Memory B cell (primary cell): ENCODE data around the gene CAPG.
A peak's percentile ranks its signal among the peaks of the same experiment; 100 is the strongest.

Source experiments
- ATAC-seq: fragments of 150-1000 bp; cut with Tn5 transposase; 2 replicates; pipeline ENCODE4 v1.10.0; 2021; ENCODE audit warnings: low read depth, mild to moderate bottlenecking, moderate library complexity
- DNase-seq, 2 donors: peaks; one replicate each; pipeline ENCODE4 v3.0.0; 2022; ENCODE audit warnings: low spot score in 2 of 2
- H3K27ac Mint-ChIP-seq: one replicate; pipeline ENCODE4 v1.8.0; 2022; ENCODE audit warnings: mild to moderate bottlenecking, moderate library complexity, mixed read lengths
- H3K27me3 Mint-ChIP-seq: one replicate; pipeline ENCODE4 v1.8.0; 2022; ENCODE audit warnings: mixed read lengths
- H3K36me3 Mint-ChIP-seq: one replicate; pipeline ENCODE4 v1.8.0; 2022; ENCODE audit warnings: mild to moderate bottlenecking, mixed read lengths
- H3K4me1 Mint-ChIP-seq: one replicate; pipeline ENCODE4 v1.8.0; 2022; ENCODE audit warnings: mixed read lengths
- H3K4me3 Mint-ChIP-seq: one replicate; pipeline ENCODE4 v1.8.0; 2022; ENCODE audit warnings: mild to moderate bottlenecking, moderate library complexity, mixed read lengths
- H3K9me3 Mint-ChIP-seq: one replicate; pipeline ENCODE4 v1.8.0; 2022; ENCODE audit warnings: mixed read lengths

The CAPG gene

GRCh38 chr2:85355521-85355920, 54.6 kb downstream of the CAPG start:
- Mint-ChIP-seq H3K4me3 (peak overlapping the region; percentile 96), H3K36me3 (peaks cover 19% of the 10 kb centered on the region), H3K9me3 (no peaks in the 10 kb centered on the region), H3K27me3 (no peaks in the 10 kb centered on the region), H3K27ac (peak overlapping the region; percentile 95), H3K4me1 (peaks cover 25% of the 10 kb centered on the region)
- no peak for ATAC-seq
- no peak for DNase-seq

GRCh38 chr2:85355073-85355410, 55.1 kb downstream of the CAPG start:
- DNase-seq (no peak), ATAC-seq (peak; percentile 5)
- Mint-ChIP-seq H3K4me3 (peak overlapping the region; percentile 96), H3K4me1 (peaks cover 25% of the 10 kb centered on the region), H3K27ac (peak overlapping the region; percentile 95), H3K9me3 (no peaks in the 10 kb centered on the region), H3K36me3 (peaks cover 23% of the 10 kb centered on the region), H3K27me3 (no peaks in the 10 kb centered on the region)

GRCh38 chr2:85354286-85355072, 55.7 kb downstream of the CAPG start, which contains the start of the genes ELMOD3 and RETSAT:
Gene ELMOD3 (plus strand): TSS chr2:85354769. CDS start chr2:85357199, 2,430 bp downstream.
Gene RETSAT (minus strand): TSS chr2:85354528. CDS start chr2:85354507, 21 bp downstream.
- H3K36me3 Mint-ChIP-seq: peaks cover 24% of the 10 kb centered on the region

GRCh38 chr2:85353876-85354285, 56.3 kb downstream of the CAPG start:
- H3K27ac Mint-ChIP-seq: peak overlapping the region; percentile 95
- H3K36me3 Mint-ChIP-seq: peaks cover 28% of the 10 kb centered on the region
- H3K27me3 Mint-ChIP-seq: no peaks in the 10 kb centered on the region
- H3K4me3 Mint-ChIP-seq: peak overlapping the region; percentile 96
- H3K4me1 Mint-ChIP-seq: peaks cover 25% of the 10 kb centered on the region
- DNase-seq (peak in 1 of 2 donors; percentile 9), ATAC-seq (no peak)
- no peaks in the 10 kb centered on the region for H3K9me3 Mint-ChIP-seq

More at GRCh38 chr2:85354286-85355072, 55.7 kb downstream of the CAPG start, which contains the start of the genes ELMOD3 and RETSAT:
- Mint-ChIP-seq H3K27ac (peak within 1 kb of the TSS; percentile 95), H3K4me1 (peaks cover 25% of the 10 kb centered on the region), H3K27me3 (no peaks in the 10 kb centered on the region), H3K4me3 (peak within 1 kb of the TSS; percentile 96), H3K9me3 (no peaks in the 10 kb centered on the region)
- DNase-seq: peak; percentile 90 to 96
- ATAC-seq: peak; percentile 96

GRCh38 chr2:85347599-85347998, 62.6 kb downstream of the CAPG start:
- no peaks in the 10 kb centered on the region for H3K27me3 Mint-ChIP-seq
- no peak overlapping the region for H3K4me3 Mint-ChIP-seq
- peaks cover 36% of the 10 kb centered on the region for H3K36me3 Mint-ChIP-seq
- no peaks in the 10 kb centered on the region for H3K9me3 Mint-ChIP-seq
- no peak overlapping the region for H3K27ac Mint-ChIP-seq
- no peaks in the 10 kb centered on the region for H3K4me1 Mint-ChIP-seq
- DNase-seq (no peak), ATAC-seq (no peak)
